ENCODE results near the gene FAXDC2.

- TF ChIP-seq CTCF (IDR thresholded peaks at IDR 0.05; ENCODE audit: low read depth, low read length) = no peak
- TF ChIP-seq EZH2phosphoT487 (IDR thresholded peaks at IDR 0.05; ENCODE audit: low read depth) = no peak
Observed at GRCh38 chr5:154811239-154811638, 39.2 kb downstream of the FAXDC2 start.
